Measurements from ENCODE around the gene ACAP3. TPM values are rescaled to one million over a fixed set of nuclear protein-coding genes. Genes with fewer than 3 reads are reported as not detected.

Gene ACAP3
- total and polyA plus RNA-seq, 4 donors, result 18.7 to 62.8 (median 37.8) TPM

DNA sequence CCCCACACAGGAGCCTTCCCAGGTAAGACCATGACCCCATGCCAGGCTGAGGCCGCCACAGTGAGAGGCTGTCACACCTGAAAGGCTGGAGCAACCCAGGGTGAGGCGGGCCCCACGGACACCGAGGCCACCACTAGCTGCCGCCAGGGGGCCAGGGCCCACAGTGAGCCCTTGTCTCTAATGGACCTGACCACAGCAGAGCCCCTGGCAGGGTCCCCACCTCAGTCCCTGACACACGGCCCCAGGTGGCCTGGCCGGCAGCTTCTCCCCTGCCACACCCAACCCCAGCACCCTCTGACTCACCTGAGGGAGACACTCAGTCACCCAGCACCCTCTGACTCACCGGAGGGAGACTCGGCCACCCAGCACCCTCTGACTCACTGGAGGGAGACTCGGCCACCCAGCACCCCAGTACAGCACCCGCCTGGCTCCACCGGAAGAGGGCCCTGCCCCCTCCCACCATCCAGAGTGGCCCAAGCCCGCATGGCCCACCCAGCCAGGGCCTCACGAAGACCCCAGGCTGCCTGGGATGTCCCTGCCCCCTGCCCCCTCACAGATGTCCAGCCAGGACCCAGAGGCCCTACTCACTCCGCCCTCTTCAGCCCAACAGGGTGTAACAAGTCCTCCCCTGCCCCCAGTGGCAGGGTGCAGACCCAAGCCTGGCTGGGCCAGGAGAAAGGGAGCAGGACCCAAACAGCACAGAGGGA, 37.1 kb upstream of the ACAP3 start:
- DNase-seq, result no peak
- TF ChIP-seq, protein P1, sequence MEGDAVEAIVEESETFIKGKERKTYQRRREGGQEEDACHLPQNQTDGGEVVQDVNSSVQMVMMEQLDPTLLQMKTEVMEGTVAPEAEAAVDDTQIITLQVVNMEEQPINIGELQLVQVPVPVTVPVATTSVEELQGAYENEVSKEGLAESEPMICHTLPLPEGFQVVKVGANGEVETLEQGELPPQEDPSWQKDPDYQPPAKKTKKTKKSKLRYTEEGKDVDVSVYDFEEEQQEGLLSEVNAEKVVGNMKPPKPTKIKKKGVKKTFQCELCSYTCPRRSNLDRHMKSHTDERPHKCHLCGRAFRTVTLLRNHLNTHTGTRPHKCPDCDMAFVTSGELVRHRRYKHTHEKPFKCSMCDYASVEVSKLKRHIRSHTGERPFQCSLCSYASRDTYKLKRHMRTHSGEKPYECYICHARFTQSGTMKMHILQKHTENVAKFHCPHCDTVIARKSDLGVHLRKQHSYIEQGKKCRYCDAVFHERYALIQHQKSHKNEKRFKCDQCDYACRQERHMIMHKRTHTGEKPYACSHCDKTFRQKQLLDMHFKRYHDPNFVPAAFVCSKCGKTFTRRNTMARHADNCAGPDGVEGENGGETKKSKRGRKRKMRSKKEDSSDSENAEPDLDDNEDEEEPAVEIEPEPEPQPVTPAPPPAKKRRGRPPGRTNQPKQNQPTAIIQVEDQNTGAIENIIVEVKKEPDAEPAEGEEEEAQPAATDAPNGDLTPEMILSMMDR (IDR thresholded peaks at IDR 0.05; ENCODE audit: control extremely low read depth, extremely low read depth), result no peak
- peaks cover 0 to 18% (median 4%) of the 10 kb centered on the region in 4 donors for H3K36me3 ChIP-seq (ENCODE audit: control insufficient read depth in 4 of 4, insufficient read depth in 4 of 4, low read length in 4 of 4)
- no peaks in the 10 kb centered on the region for H3K9me3 ChIP-seq (ENCODE audit: control insufficient read depth in 4 of 4, insufficient read depth in 3 of 4, low read length in 3 of 4)
- no peaks in the 10 kb centered on the region for H3K27me3 ChIP-seq (ENCODE audit: control insufficient read depth in 3 of 3, insufficient read depth in 3 of 3, low read length in 2 of 3)
- ATAC-seq (ENCODE audit: insufficient read depth, low FRiP score), result peak; percentile 38
- WGBS, 2 donors, result 70 to 76% methylated on average over 13 to 15 of the region's 15 CpGs
- peak overlapping the region in 1 of 2 donors; percentile 76 for H3K27ac ChIP-seq (ENCODE audit: low read depth in 1 of 2, low read length in 1 of 2)
- H3K4me1 ChIP-seq (ENCODE audit: control insufficient read depth in 5 of 5, insufficient read depth in 5 of 5, low read length in 5 of 5), result peaks cover 0 to 32% (median 14%) of the 10 kb centered on the region in 5 donors
- H3K9ac ChIP-seq (ENCODE audit: insufficient read depth in 1 of 2, low read length in 2 of 2), result no peak overlapping the region
- no peak overlapping the region for H3K4me3 ChIP-seq

GRCh38 chr1:1343811-1344421, 36.2 kb upstream of the ACAP3 start:
- TF ChIP-seq, protein P1 (IDR thresholded peaks at IDR 0.05; ENCODE audit: control extremely low read depth, extremely low read depth), result no peak
- Histone ChIP-seq H3K36me3 (ENCODE audit: control insufficient read depth in 4 of 4, insufficient read depth in 4 of 4, low read length in 4 of 4) (peaks cover 0 to 27% (median 6%) of the 10 kb centered on the region in 4 donors), H3K27me3 (ENCODE audit: control insufficient read depth in 3 of 3, insufficient read depth in 3 of 3, low read length in 2 of 3) (no peaks in the 10 kb centered on the region), H3K9ac (ENCODE audit: insufficient read depth in 1 of 2, low read length in 2 of 2) (no peak overlapping the region), H3K4me1 (ENCODE audit: control insufficient read depth in 5 of 5, insufficient read depth in 5 of 5, low read length in 5 of 5) (peaks cover 0 to 32% (median 14%) of the 10 kb centered on the region in 5 donors), H3K4me3 (no peak overlapping the region), H3K27ac (ENCODE audit: low read depth in 1 of 2, low read length in 1 of 2) (peak overlapping the region in 1 of 2 donors; percentile 57), H3K9me3 (ENCODE audit: control insufficient read depth in 4 of 4, insufficient read depth in 3 of 4, low read length in 3 of 4) (no peaks in the 10 kb centered on the region)
- DNase-seq, result no peak
- WGBS, 2 donors, result 93 to 94% methylated on average over 20 to 24 of the region's 24 CpGs
- no peak for ATAC-seq (ENCODE audit: insufficient read depth, low FRiP score)

DNA sequence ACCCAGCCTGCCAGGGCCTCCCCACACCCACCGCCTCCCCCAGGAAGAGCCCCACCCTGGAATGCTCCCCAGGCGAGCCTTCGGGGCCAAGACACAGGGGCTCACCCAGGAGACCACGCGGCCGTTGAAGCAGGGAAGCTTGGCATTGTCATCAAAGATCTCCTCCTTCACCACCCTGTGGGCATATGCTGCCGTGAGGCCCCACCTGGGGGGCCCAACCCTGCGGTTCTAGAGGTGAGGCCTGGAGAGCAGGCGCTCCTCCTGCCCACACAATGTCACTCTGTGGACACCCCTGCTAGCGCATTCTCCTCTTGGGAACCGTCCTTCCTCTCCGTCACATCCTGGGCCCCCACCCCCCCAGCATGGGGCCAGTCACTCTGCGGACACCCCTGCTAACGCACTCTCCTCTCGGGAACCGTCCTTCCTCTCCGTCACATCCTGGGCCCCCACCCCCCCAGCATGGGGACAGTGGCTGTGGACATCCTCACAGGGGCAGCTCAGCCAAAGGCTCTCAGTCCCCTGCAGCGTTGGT, 34.9 kb upstream of the ACAP3 start:
- Histone ChIP-seq H3K9me3 (ENCODE audit: control insufficient read depth in 4 of 4, insufficient read depth in 3 of 4, low read length in 3 of 4) (no peaks in the 10 kb centered on the region), H3K27ac (ENCODE audit: low read depth in 1 of 2, low read length in 1 of 2) (no peak overlapping the region), H3K4me3 (no peak overlapping the region), H3K4me1 (ENCODE audit: control insufficient read depth in 5 of 5, insufficient read depth in 5 of 5, low read length in 5 of 5) (peaks cover 0 to 27% (median 7%) of the 10 kb centered on the region in 5 donors), H3K36me3 (ENCODE audit: control insufficient read depth in 4 of 4, insufficient read depth in 4 of 4, low read length in 4 of 4) (peaks cover 0 to 39% (median 10%) of the 10 kb centered on the region in 4 donors), H3K9ac (ENCODE audit: insufficient read depth in 1 of 2, low read length in 2 of 2) (no peak overlapping the region), H3K27me3 (ENCODE audit: control insufficient read depth in 3 of 3, insufficient read depth in 3 of 3, low read length in 2 of 3) (no peaks in the 10 kb centered on the region)
- 88 to 89% methylated on average over 18 of the region's 18 CpGs for WGBS, 2 donors
- TF ChIP-seq, protein P1 (IDR thresholded peaks at IDR 0.05; ENCODE audit: control extremely low read depth, extremely low read depth), result no peak
- DNase-seq (no peak), ATAC-seq (ENCODE audit: insufficient read depth, low FRiP score) (no peak)

Data from lung (tissue), 12 donors.